ENCODE data around the gene CDADC1.

The CDADC1 gene

GRCh38 chr13:49295244-49295643 lies 47.5 kb downstream of the CDADC1 start:
- DNase-seq (ENCODE audit: low read depth in 2 of 2): no peak

- no peak for DNase-seq (ENCODE audit: low read depth in 2 of 2)
Observed at GRCh38 chr13:49296659-49297058, 48.9 kb downstream of the CDADC1 start.

GRCh38 chr13:49297338-49297737 lies 49.6 kb downstream of the CDADC1 start:
- DNase-seq (ENCODE audit: low read depth in 2 of 2): no peak

GRCh38 chr13:49298416-49298815 lies 50.7 kb downstream of the CDADC1 start:
- no peak for DNase-seq (ENCODE audit: low read depth in 2 of 2)

- DNase-seq (ENCODE audit: low read depth in 2 of 2): no peak
Observed at GRCh38 chr13:49298903-49299605, 51.3 kb downstream of the CDADC1 start.

GRCh38 chr13:49300276-49300675 lies 52.6 kb downstream of the CDADC1 start:
- DNase-seq (ENCODE audit: low read depth in 2 of 2): no peak

- peak; percentile 21 to 34 for DNase-seq (ENCODE audit: low read depth in 2 of 2)
Observed at GRCh38 chr13:49300739-49301589, 53.2 kb downstream of the CDADC1 start.

GRCh38 chr13:49302222-49302621 lies 54.5 kb downstream of the CDADC1 start:
- no peak for DNase-seq (ENCODE audit: low read depth in 2 of 2)

GRCh38 chr13:49302817-49303216 lies 55.1 kb downstream of the CDADC1 start:
- DNase-seq (ENCODE audit: low read depth in 2 of 2): no peak

GRCh38 chr13:49303533-49304252 lies 56.0 kb downstream of the CDADC1 start:
- no peak for DNase-seq (ENCODE audit: low read depth in 2 of 2)

GRCh38 chr13:49304356-49304755 lies 56.6 kb downstream of the CDADC1 start:
- DNase-seq (ENCODE audit: low read depth in 2 of 2): no peak

- DNase-seq (ENCODE audit: low read depth in 2 of 2): no peak
Observed at GRCh38 chr13:49304763-49305700, 57.3 kb downstream of the CDADC1 start.

- no peak for DNase-seq (ENCODE audit: low read depth in 2 of 2)
Observed at GRCh38 chr13:49305792-49306425, 58.2 kb downstream of the CDADC1 start.

- DNase-seq (ENCODE audit: low read depth in 2 of 2): no peak
Observed at GRCh38 chr13:49307365-49307764, 59.6 kb downstream of the CDADC1 start.

- no peak for DNase-seq (ENCODE audit: low read depth in 2 of 2)
Observed at GRCh38 chr13:49308097-49308875, 60.6 kb downstream of the CDADC1 start.

- no peak for DNase-seq (ENCODE audit: low read depth in 2 of 2)
Observed at GRCh38 chr13:49308921-49309408, 61.2 kb downstream of the CDADC1 start.

GRCh38 chr13:49310251-49310650 lies 62.5 kb downstream of the CDADC1 start:
- DNase-seq (ENCODE audit: low read depth in 2 of 2): no peak

- DNase-seq (ENCODE audit: low read depth in 2 of 2): no peak
Observed at GRCh38 chr13:49311816-49312215, 64.1 kb downstream of the CDADC1 start.

GRCh38 chr13:49314344-49314882 lies 66.7 kb downstream of the CDADC1 start:
- no peak for DNase-seq (ENCODE audit: low read depth in 2 of 2)

Measured in stimulated activated CD8-positive, alpha-beta memory T cell treated with anti-CD3 and anti-CD28 coated beads, Interleukin-2, amount 100 ng/mL, for 48 hours (primary cell).